GM19193 (cell line): ENCODE data around the gene STOM.

Source experiments
- POLR2A ChIP-seq: IDR thresholded peaks from 4 replicates; pipeline ENCODE4 v1.6.1; 2011; ENCODE audit not compliant: insufficient read depth, insufficient read length; ENCODE audit errors: extremely low read depth

Gene STOM

GRCh38 chr9:121319383-121319780 lies 50.7 kb downstream of the STOM start:
- no peak for TF ChIP-seq POLR2A

DNA sequence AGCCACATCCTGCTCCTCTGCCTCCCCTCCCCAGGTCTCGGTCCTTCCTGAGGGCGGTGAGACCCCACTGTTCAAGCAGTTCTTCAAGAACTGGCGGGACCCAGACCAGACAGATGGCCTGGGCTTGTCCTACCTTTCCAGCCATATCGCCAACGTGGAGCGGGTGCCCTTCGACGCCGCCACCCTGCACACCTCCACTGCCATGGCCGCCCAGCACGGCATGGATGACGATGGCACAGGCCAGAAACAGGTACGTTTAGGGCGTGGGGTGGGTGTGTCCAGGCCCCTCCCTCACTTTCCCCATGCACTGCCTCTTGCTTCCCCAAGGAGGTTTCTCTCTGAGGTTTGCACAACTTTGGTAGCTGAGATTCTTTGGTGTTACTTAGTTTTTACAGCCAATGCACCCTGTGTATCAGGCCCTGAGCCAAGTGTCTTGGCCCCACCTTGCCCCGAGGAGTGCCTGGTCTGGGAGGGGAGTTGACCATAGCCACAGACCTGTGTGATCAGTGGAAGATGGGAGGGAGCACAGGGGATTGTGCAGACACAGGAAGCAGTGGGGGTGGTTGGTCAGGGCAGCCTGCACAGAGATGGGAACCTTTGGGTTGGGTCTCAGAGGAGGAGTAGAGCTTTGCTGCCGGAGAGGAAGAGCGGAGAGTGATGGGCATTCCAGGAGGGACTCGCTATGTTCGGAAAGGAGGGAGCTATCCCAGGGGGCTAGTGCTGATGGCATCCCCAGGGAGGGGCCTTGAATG lies 51.2 kb downstream of the STOM start:
- no peak for TF ChIP-seq POLR2A

DNA sequence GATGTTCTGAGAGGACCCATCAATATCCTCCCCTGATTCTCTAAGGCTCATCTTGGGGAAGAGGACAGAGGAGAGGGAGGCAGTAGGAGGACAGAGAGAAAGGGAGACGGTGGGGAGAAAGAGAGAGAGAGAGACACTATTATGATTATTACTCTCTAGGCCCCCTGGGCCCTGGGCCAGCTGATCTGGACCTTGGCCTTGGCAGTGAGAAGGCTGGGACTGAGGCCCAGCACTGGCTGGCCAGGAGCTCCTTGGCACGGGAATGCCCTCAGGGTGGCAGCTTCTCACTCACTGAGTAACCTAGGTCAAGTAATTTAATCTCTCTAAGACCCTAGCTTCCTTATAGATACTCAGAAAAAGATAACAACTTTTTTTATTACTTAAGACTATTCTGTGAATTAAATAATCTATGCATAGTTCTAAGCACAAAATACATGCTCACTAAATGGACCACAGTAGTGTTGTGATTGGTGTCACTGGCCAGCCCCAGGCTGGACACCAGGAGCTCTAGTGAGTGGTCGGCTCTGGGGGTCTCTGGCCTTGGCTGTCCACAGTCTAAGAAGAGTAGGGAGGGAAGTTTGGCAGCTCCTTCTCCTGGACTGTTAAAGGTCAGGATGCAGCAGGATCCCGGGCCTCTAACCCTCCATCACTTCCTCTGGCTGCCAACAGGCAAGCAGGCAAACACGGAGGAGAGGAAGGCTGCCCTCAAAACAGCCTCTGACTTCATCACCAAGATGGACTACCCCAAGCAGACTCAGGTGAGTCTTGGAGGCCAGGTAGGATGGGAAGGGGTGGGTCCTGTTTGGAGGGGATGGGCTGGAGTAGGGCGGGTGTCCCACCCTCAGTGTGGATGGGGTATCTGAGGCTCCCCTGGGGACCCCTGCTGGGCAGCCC lies 52.1 kb downstream of the STOM start:
- TF ChIP-seq POLR2A, result no peak

GRCh38 chr9:121316852-121317373 lies 53.1 kb downstream of the STOM start:
- no peak for TF ChIP-seq POLR2A

DNA sequence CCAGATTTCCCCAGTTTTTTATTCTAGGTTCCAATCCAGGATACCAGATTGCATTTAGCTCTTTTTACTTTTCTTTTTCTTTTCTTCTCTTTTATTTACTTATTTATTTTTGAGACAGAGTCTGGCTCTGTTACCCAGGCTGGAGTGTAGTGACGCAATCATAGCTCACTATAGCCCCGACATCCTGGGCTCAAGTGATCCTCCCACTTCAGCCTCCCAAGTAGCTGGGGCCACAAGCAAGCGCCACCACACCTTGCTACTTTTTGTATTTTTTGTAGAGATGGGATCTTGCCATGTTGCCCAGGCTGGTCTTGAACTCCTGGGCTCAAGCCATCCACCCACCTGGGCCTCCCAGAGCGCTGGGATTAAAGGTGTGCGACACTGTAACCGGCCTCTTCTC lies 53.7 kb downstream of the STOM start:
- TF ChIP-seq POLR2A, result no peak

DNA sequence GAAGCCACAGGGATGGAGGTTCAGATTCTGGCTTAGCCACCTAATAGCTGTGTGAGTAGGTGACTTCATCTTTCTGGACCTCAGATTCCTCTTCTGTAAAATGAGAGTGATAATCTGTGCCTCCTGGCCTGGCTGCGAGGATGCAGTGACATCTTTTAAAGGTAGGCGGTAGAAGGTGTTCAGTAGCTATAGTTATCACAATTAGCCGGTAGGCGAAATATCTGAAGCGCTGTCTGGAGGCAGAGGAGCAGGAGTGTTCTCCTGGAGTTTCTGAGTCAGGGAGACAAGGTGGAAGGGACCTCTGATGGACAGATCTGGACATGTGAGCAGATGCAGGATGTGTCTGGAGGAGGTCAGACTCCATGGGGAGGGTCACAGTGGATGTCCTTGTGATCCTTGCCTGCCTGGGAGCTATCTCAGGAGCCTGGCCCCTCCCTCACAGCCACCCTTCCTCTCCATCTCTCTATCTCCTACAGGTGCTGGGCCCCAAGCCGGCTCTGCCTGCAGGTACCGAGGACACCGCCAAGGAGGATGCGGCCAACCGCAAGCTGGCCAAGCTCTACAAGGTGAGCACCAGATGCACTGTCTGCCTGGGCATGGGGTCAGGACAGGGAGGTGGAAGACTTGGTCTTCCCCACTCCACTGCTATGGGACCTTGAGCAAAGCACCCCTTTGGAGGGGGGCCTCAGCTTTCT lies 56.4 kb downstream of the STOM start:
- no peak for TF ChIP-seq POLR2A

DNA sequence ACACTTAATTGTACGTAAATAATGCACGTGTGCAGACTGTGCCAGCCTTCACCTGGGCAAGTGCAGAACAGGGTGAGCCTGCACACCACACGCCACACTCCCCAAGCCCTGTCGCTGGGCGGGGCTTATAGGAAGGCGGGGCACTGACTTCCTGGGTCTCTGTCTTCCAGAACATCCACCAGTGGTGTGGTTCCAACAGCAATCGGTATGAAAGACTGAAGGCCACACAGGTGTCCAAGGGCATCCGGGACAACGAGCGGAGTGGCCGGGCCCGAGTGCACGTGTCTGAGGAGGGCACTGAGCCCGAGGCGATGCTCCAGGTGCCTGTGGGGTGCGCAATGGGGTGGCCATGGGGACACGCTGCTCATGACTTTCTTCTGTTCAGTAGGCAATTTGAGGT lies 57.9 kb downstream of the STOM start:
- no peak for TF ChIP-seq POLR2A

GRCh38 chr9:121310571-121310970 lies 59.5 kb downstream of the STOM start:
- no peak for TF ChIP-seq POLR2A

GRCh38 chr9:121309833-121310425 lies 60.1 kb downstream of the STOM start:
- TF ChIP-seq POLR2A, result no peak

- TF ChIP-seq POLR2A, result no peak
Measured at GRCh38 chr9:121309171-121309570, 60.9 kb downstream of the STOM start.

GRCh38 chr9:121308765-121309164 lies 61.3 kb downstream of the STOM start:
- no peak for TF ChIP-seq POLR2A

DNA sequence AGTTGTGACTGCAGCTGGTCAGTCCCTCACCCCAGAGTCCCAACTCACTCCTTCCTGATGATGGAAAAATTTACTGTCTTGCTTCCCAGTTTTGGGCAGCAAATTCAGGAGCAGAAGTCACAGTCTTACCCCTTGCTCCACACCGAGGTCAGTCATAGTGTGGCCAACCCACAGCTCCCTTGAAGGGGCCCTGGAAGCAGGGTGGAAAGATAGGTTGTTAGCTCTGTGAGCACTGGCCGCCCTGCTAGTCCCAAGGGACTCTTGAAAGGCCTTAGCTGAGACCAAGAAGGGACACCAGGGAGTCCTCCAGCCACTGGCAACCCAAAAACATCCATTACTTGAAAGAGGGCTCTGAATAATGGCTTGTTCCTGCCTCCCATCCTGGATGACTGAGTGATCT lies 62.1 kb downstream of the STOM start:
- TF ChIP-seq POLR2A, result no peak

GRCh38 chr9:121305269-121305994 lies 64.6 kb downstream of the STOM start:
- TF ChIP-seq POLR2A, result no peak

- TF ChIP-seq POLR2A, result no peak
Measured at GRCh38 chr9:121304707-121305106, 65.3 kb downstream of the STOM start.
